Mesenteric fat pad (tissue), 1 donor: ENCODE results near the gene SDC1. TPM values are rescaled to one million over a fixed set of nuclear protein-coding genes. Genes with fewer than 3 reads are reported as not detected.

ENCODE experiments used
- DNase-seq: peaks from one replicate; pipeline ENCODE4 v3.0.0-alpha.2; 2020; ENCODE audit warnings: low spot score
- total RNA-seq: library from RNA; stranded (reverse); fragmentation: NEBNext Ultra II Directional; extraction: Animal tissue kit (Norgen Biotek cat#: 25700); gene quantifications from one replicate; pipeline ENCODE4 v1.2.1, GENCODE V29; 2021
- donor health status: DM: yes; HTN: yes; CAD: no.

Gene SDC1
- total RNA-seq, 1 donor from 2014 or later = 2.3 TPM

- DNase-seq = no peak
Measured at GRCh38 chr2:20229322-20230113, 4.6 kb upstream of the SDC1 start.

GRCh38 chr2:20227894-20228505 is 3.1 kb upstream of the SDC1 start:
- DNase-seq = no peak

- DNase-seq = no peak
Measured at GRCh38 chr2:20226152-20226545, 1.2 kb upstream of the SDC1 start.

- DNase-seq = peak; percentile 89
Measured at GRCh38 chr2:20225294-20226151, 593 bp upstream of the SDC1 start.

GRCh38 chr2:20224164-20224715 is 690 bp downstream of the SDC1 start:
- DNase-seq = no peak

- no peak for DNase-seq
Measured at GRCh38 chr2:20223407-20224163, 1.3 kb downstream of the SDC1 start.

- no peak for DNase-seq
Measured at GRCh38 chr2:20222769-20223406, 2.0 kb downstream of the SDC1 start.

- no peak for DNase-seq
Measured at GRCh38 chr2:20222014-20222768, 2.7 kb downstream of the SDC1 start.

GRCh38 chr2:20221555-20221973 is 3.4 kb downstream of the SDC1 start:
- no peak for DNase-seq

GRCh38 chr2:20220806-20221554 is 4.0 kb downstream of the SDC1 start:
- no peak for DNase-seq

GRCh38 chr2:20219763-20220380 is 5.1 kb downstream of the SDC1 start:
- DNase-seq = no peak

GRCh38 chr2:20218331-20219320 is 6.3 kb downstream of the SDC1 start:
- DNase-seq = no peak

GRCh38 chr2:20217041-20217970 is 7.6 kb downstream of the SDC1 start:
- DNase-seq = no peak

- no peak for DNase-seq
Measured at GRCh38 chr2:20216130-20217025, 8.6 kb downstream of the SDC1 start.
